H1 (cell line): ENCODE measurements around the gene ALG3. TPM values are rescaled to one million over a fixed set of nuclear protein-coding genes. Genes with fewer than 3 reads are reported as not detected.

ENCODE experiments used
- CTCF ChIA-PET: fragments of 300-600 bp; sonication (Branson Sonifier 250); formaldehyde crosslinking; loops from one replicate; lab custom pipeline; 2021; ENCODE audit not compliant: partially characterized antibody; lab: Charles Lee
- POLR2A ChIA-PET: fragments of 300-600 bp; sonication (Branson Sonifier 250); formaldehyde crosslinking; loops from one replicate; lab custom pipeline; 2021; ENCODE audit warnings: inconsistent platforms; ENCODE audit not compliant: partially characterized antibody; lab: Charles Lee
- DNase-seq, 2 experiments: peaks; one replicate each; pipeline versions ENCODE4 v3.0.0 to v3.0.0-alpha.2; 2010 to 2022; ENCODE audit warnings: low spot score in 2 of 2, low read depth in 1 of 2, mixed read lengths in 1 of 2
- FAIRE-seq: peaks from 2 replicates; lab custom pipeline; 2011; peaks lifted over from hg19 to GRCh38; lab: Jason Lieb, UNC
- H2AFZ ChIP-seq: 2 replicates; pipeline ENCODE4 v1.8.1; 2012; ENCODE audit warnings: low read length, inconsistent platforms
- H2AK5ac ChIP-seq: 2 replicates; pipeline ENCODE4 v1.6.1; 2013; ENCODE audit warnings: low read depth, low read length
- H2BK120ac ChIP-seq: replicated peaks from 2 replicates; pipeline ENCODE3; 2013; ENCODE audit warnings: low read depth, low read length, inconsistent platforms
- H2BK12ac ChIP-seq: 2 replicates; pipeline ENCODE4 v1.6.1; 2013; ENCODE audit warnings: low read depth, low read length
- H2BK15ac ChIP-seq: 2 replicates; pipeline ENCODE4 v1.6.1; 2013; ENCODE audit warnings: low read length
- H2BK20ac ChIP-seq: 2 replicates; pipeline ENCODE4 v1.6.1; 2013; ENCODE audit warnings: low read length
- H2BK5ac ChIP-seq: 2 replicates; pipeline ENCODE4 v1.6.1; 2013; ENCODE audit warnings: low read depth, low read length
- H3K14ac ChIP-seq: 2 replicates; pipeline ENCODE4 v1.6.1; 2013; ENCODE audit warnings: inconsistent platforms; ENCODE audit not compliant: insufficient read length
- H3K18ac ChIP-seq: 2 replicates; pipeline ENCODE4 v1.6.1; 2013; ENCODE audit warnings: low read length; ENCODE audit errors: extremely low read depth
- H3K23ac ChIP-seq: 2 replicates; pipeline ENCODE4 v1.6.1; 2013; ENCODE audit warnings: inconsistent platforms; ENCODE audit not compliant: insufficient read length
- H3K23me2 ChIP-seq: 2 replicates; pipeline ENCODE4 v1.6.1; 2013; ENCODE audit warnings: low read depth, low read length
- H3K27ac ChIP-seq: 2 replicates; pipeline ENCODE4 v1.6.1; 2011; ENCODE audit warnings: low read depth, low read length, inconsistent platforms
- H3K27me3 ChIP-seq, 4 experiments: replicated peaks in 1 of 4; 1 replicate in 1 of 4; 2 replicates in 3 of 4; pipeline versions ENCODE4 v1.6.1 to v1.8.1; 2011 to 2013; ENCODE audit warnings: low read length in 3 of 4, mild to moderate bottlenecking in 3 of 4, inconsistent platforms in 2 of 4, mixed read lengths in 2 of 4, moderate library complexity in 1 of 4; ENCODE audit not compliant: control insufficient read depth in 3 of 4, insufficient read depth in 3 of 4; ENCODE audit errors: extremely low read depth in 1 of 4
- H3K36me3 ChIP-seq, 4 experiments: 2 replicates each; pipeline versions ENCODE4 v1.6.1 to v1.8.1; 2011 to 2013; ENCODE audit warnings: mild to moderate bottlenecking in 4 of 4, low read length in 3 of 4, moderate library complexity in 2 of 4, control low read depth in 1 of 4, inconsistent platforms in 1 of 4; ENCODE audit not compliant: insufficient read depth in 4 of 4, control insufficient read depth in 2 of 4
- H3K4ac ChIP-seq: replicated peaks from 2 replicates; pipeline ENCODE3; 2013; ENCODE audit warnings: low read length, low read depth, mixed read lengths, inconsistent platforms; ENCODE audit not compliant: insufficient read length
- H3K4me1 ChIP-seq, 4 experiments: replicated peaks in 1 of 4; 1 replicate in 1 of 4; 2 replicates in 3 of 4; pipeline versions ENCODE4 v1.6.1 to v1.8.1; 2011 to 2013; ENCODE audit warnings: low read length in 3 of 4, inconsistent platforms in 2 of 4, mixed read lengths in 1 of 4; ENCODE audit not compliant: insufficient read depth in 4 of 4, control insufficient read depth in 3 of 4
- H3K4me2 ChIP-seq, 2 experiments: 2 replicates each; pipeline versions ENCODE4 v1.6.1 to v1.8.1; 2011 to 2013; ENCODE audit warnings: low read depth in 2 of 2, low read length in 2 of 2, control low read depth in 1 of 2, inconsistent platforms in 1 of 2, mild to moderate bottlenecking in 1 of 2; ENCODE audit not compliant: insufficient read depth in 1 of 2
- H3K4me3 ChIP-seq, 4 experiments: fragments of 200-600, 300-600 bp in 1 of 4; sonication (generic), shearing (Covaris generic), sonication (Bioruptor Twin) in 1 of 4; 2 replicates each; pipeline versions ENCODE4 v1.5.1 to v1.8.1; 2011 to 2016; ENCODE audit warnings: low read length in 4 of 4, low read depth in 3 of 4, control low read depth in 2 of 4, inconsistent platforms in 2 of 4, mild to moderate bottlenecking in 2 of 4, mixed read lengths in 1 of 4, moderate library complexity in 1 of 4; ENCODE audit not compliant: insufficient read depth in 2 of 4; ENCODE audit errors: extremely low read depth in 1 of 4
- H3K56ac ChIP-seq: replicated peaks from 2 replicates; pipeline ENCODE3; 2013; ENCODE audit warnings: low read depth, mild to moderate bottlenecking, mixed read lengths, low read length, inconsistent platforms; ENCODE audit not compliant: insufficient read length
- H3K79me1 ChIP-seq: 2 replicates; pipeline ENCODE4 v1.6.1; 2013; ENCODE audit warnings: low read depth, low read length, control low read depth
- H3K79me2 ChIP-seq, 2 experiments: 2 replicates each; pipeline versions ENCODE4 v1.6.1 to v1.8.1; 2012 to 2013; ENCODE audit warnings: low read length in 2 of 2, mild to moderate bottlenecking in 2 of 2, inconsistent platforms in 1 of 2; ENCODE audit not compliant: insufficient read depth in 2 of 2, control insufficient read depth in 1 of 2
- H3K9ac ChIP-seq, 4 experiments: replicated peaks in 1 of 4; 1 replicate in 1 of 4; 2 replicates in 3 of 4; pipeline versions ENCODE4 v1.6.1 to v1.8.1; 2011 to 2013; ENCODE audit warnings: low read depth in 3 of 4, low read length in 3 of 4, control low read depth in 2 of 4, mild to moderate bottlenecking in 2 of 4, moderate library complexity in 2 of 4, inconsistent platforms in 1 of 4; ENCODE audit errors: extremely low read depth in 1 of 4
- H3K9me3 ChIP-seq, 2 experiments: 2 replicates each; pipeline versions ENCODE4 v1.6.1 to v1.8.1; 2012 to 2013; ENCODE audit warnings: mild to moderate bottlenecking in 2 of 2, moderate library complexity in 2 of 2, control low read depth in 1 of 2, inconsistent platforms in 1 of 2, low read depth in 1 of 2, low read length in 1 of 2, mixed read lengths in 1 of 2; ENCODE audit not compliant: insufficient read depth in 2 of 2
- H4K20me1 ChIP-seq, 2 experiments: replicated peaks in 1 of 2; 2 replicates each; pipeline versions ENCODE3 to v1.8.1; 2011 to 2013; ENCODE audit warnings: inconsistent platforms in 2 of 2, low read length in 2 of 2, mild to moderate bottlenecking in 1 of 2; ENCODE audit not compliant: insufficient read depth in 2 of 2, control insufficient read depth in 1 of 2
- H4K5ac ChIP-seq: 2 replicates; pipeline ENCODE4 v1.6.1; 2013; ENCODE audit warnings: low read length, low read depth, mixed read lengths, inconsistent platforms; ENCODE audit not compliant: insufficient read length
- H4K8ac ChIP-seq: 2 replicates; pipeline ENCODE4 v1.8.0; 2013; ENCODE audit warnings: mild to moderate bottlenecking, moderate library complexity, low read length, inconsistent platforms; ENCODE audit not compliant: insufficient read depth; ENCODE audit errors: extremely low read depth
- H4K91ac ChIP-seq: replicated peaks from 2 replicates; pipeline ENCODE3; 2013; ENCODE audit warnings: low read length, mixed read lengths, inconsistent platforms; ENCODE audit not compliant: insufficient read length
- CBX5 ChIP-seq: fragments of 300-800, 300-1000 bp; sonication (generic); IDR thresholded peaks from 2 replicates; pipeline ENCODE4 v1.7.1; 2016; ENCODE audit warnings: antibody characterized with exemption, low read length, low read depth
- CBX8 ChIP-seq: fragments of 300-800, 300-1000 bp; sonication (generic); IDR thresholded peaks from 2 replicates; pipeline ENCODE4 v1.7.1; 2016; ENCODE audit warnings: low read depth, low read length, borderline replicate concordance
- CEBPB ChIP-seq: IDR thresholded peaks from 2 replicates; pipeline ENCODE4 v1.6.1; 2012; ENCODE audit warnings: low read depth, low read length
- CHD1 ChIP-seq: IDR thresholded peaks from 2 replicates; pipeline ENCODE4 v1.6.1; 2012; ENCODE audit warnings: low read depth, low read length, improper control_type of control experiment
- FOSL1 ChIP-seq: IDR thresholded peaks from 2 replicates; pipeline ENCODE4 v1.6.1; 2011; ENCODE audit warnings: mild to moderate bottlenecking, low read depth, low read length, moderate library complexity; ENCODE audit not compliant: insufficient read depth
- JUND ChIP-seq: IDR thresholded peaks from 2 replicates; pipeline ENCODE4 v1.6.1; 2011; ENCODE audit warnings: mild to moderate bottlenecking, improper control_type of control experiment, low read length
- KDM4A ChIP-seq: IDR thresholded peaks from one replicate; pipeline ENCODE4 v1.7.1; 2012; ENCODE audit warnings: low read depth, mild to moderate bottlenecking, moderate library complexity, low read length, inconsistent platforms; ENCODE audit not compliant: severe bottlenecking
- RBBP5 ChIP-seq: IDR thresholded peaks from 2 replicates; pipeline ENCODE4 v1.7.1; 2012; ENCODE audit warnings: low read depth, mild to moderate bottlenecking, inconsistent platforms, low read length, moderate library complexity, borderline replicate concordance
- SIRT6 ChIP-seq: IDR thresholded peaks from one replicate; pipeline ENCODE4 v1.7.1; 2012; ENCODE audit warnings: low read length, inconsistent platforms
- SP4 ChIP-seq: IDR thresholded peaks from 2 replicates; pipeline ENCODE4 v1.6.1; 2012; ENCODE audit warnings: low read length, inconsistent platforms
- TBP ChIP-seq: IDR thresholded peaks from 2 replicates; pipeline ENCODE4 v1.6.1; 2011; ENCODE audit warnings: low read depth, low read length, improper control_type of control experiment
- USF2 ChIP-seq: IDR thresholded peaks from 2 replicates; pipeline ENCODE4 v1.6.1; 2011; ENCODE audit warnings: low read length, improper control_type of control experiment
- WGBS, 2 experiments: shearing (Covaris generic) in 1 of 2; methylation state at CpG; one replicate each; pipeline versions ENCODE4 v1.1.6 to v1.1.7; 2013 to 2015; ENCODE audit warnings: low lambda C conversion rate in 2 of 2, mixed read lengths in 2 of 2, inconsistent platforms in 1 of 2, low coverage in 1 of 2, missing lambda C conversion rate in 1 of 2; ENCODE audit not compliant: insufficient replicate concordance in 2 of 2, insufficient coverage in 1 of 2, insufficient read length in 1 of 2; ENCODE audit errors: extremely low coverage in 1 of 2, missing lambda C conversion rate in 1 of 2; 5-methylcytosine and 5-hydroxymethylcytosine counted together
- polyA plus RNA-seq, 7 experiments: library from polyadenylated mRNA; depleted of rRNA in 3 of 7; stranded (reverse) in 5 of 7; unstranded in 2 of 7; fragments of >200 nt in 5 of 7; fragments of 200-250 nt in 2 of 7; gene quantifications; 1 replicate in 5 of 7; 2 replicates in 1 of 7; 4 replicates in 1 of 7; pipeline versions ENCODE4 v1.2.1 to v1.2.3, GENCODE V29; 2011 to 2013; ENCODE audit warnings: missing spikeins in 2 of 7, mixed read lengths in 2 of 7
- total RNA-seq: library from RNA; stranded (reverse); fragmentation: NEBNext Ultra II Directional; extraction: Animal tissue kit (Norgen Biotek cat#: 25700); gene quantifications from 2 replicates; pipeline ENCODE4 v1.2.1, GENCODE V29; 2021
- TF ChIP-seq, protein P1 (sequence below): IDR thresholded peaks from 2 replicates; pipeline ENCODE4 v1.6.1; 2012; ENCODE audit warnings: inconsistent platforms

Gene ALG3
- total and polyA plus RNA-seq, 2 of the 8 experiments (the other 6 are each of a cell fraction or from before 2014, with no cell fraction given) = 54.6 to 148 TPM

- Histone ChIP-seq H3K4me2 (no peak overlapping the region), H3K79me1 (no peaks in the 10 kb centered on the region; the same call in 1 of the 2 replicates), H2BK12ac (no peak overlapping the region), H4K5ac (no peak overlapping the region), H3K4ac (no peak overlapping the region), H3K79me2 (no peaks in the 10 kb centered on the region), H4K8ac (no peak overlapping the region), H3K14ac (no peak overlapping the region), H3K56ac (no peak overlapping the region), H2BK120ac (no peak overlapping the region), H3K18ac (no peak overlapping the region), H3K23me2 (no peaks in the 10 kb centered on the region; the same call in 1 of the 2 replicates), H3K4me1 (peaks cover 0 to 5% (median 1%) of the 10 kb centered on the region in 4 experiments; a peak in 4 of 7 replicates), H3K36me3 (peaks cover 6 to 23% (median 15%) of the 10 kb centered on the region in 4 experiments; a peak in 7 of 8 replicates), H3K23ac (no peak overlapping the region), H3K27ac (no peak overlapping the region), H3K9ac (no peak overlapping the region), H3K4me3 (no peak overlapping the region), H3K9me3 (no peaks in the 10 kb centered on the region), H2AK5ac (no peak overlapping the region), H4K91ac (no peak overlapping the region), H3K27me3 (no peaks in the 10 kb centered on the region; a peak in 2 of 7 replicates), H2AFZ (no peak overlapping the region), H2BK5ac (no peak overlapping the region), H4K20me1 (peaks cover 8 to 16% of the 10 kb centered on the region in 2 experiments), H2BK20ac (no peak overlapping the region), H2BK15ac (no peak overlapping the region)
- no peak for DNase-seq
- CTCF ChIA-PET = interaction anchor here (0.7 to 8.9 kb wide), 18 partner anchors 10 to 351 kb away, joined by 3 to 183 read pairs (median 6); partner anchors contain the start of genes DVL3, EEF1AKMT4 and VWA5B2
- POLR2A ChIA-PET = interaction anchor here (0.9 to 3.4 kb wide), 12 partner anchors 8 to 95 kb away, joined by 3 to 13 read pairs (median 5); partner anchors contain the start of genes AP2M1, CAMK2N2, EEF1AKMT4 and VWA5B2
- WGBS, 2 experiments = 78% methylated on average over 7 of the region's 7 CpGs; no CpG with 5 or more reads in 1 of the 2 experiments
- FAIRE-seq = no peak
- no peak for TF ChIP-seq CHD1
- no peak for TF ChIP-seq SP4
- TF ChIP-seq SIRT6 = no peak
- TF ChIP-seq USF2 = no peak
- TF ChIP-seq KDM4A = no peak
- TF ChIP-seq TBP = no peak
- TF ChIP-seq, protein P1, sequence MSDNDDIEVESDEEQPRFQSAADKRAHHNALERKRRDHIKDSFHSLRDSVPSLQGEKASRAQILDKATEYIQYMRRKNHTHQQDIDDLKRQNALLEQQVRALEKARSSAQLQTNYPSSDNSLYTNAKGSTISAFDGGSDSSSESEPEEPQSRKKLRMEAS = no peak
- no peak for TF ChIP-seq FOSL1
- no peak for TF ChIP-seq JUND
- no peak for TF ChIP-seq RBBP5
- no peak for TF ChIP-seq CBX8
- TF ChIP-seq CEBPB = no peak
- no peak for TF ChIP-seq CBX5
These were observed 9.1 kb downstream of the ALG3 start for GRCh38 chr3:184239708-184240107.
